WTC11 (cell line): Measurements from ENCODE around the gene USP10. TPM values are rescaled to one million over a fixed set of nuclear protein-coding genes. Genes with fewer than 3 reads are reported as not detected.

Source experiments
- ATAC-seq: fragments of 200-7000 bp; cut with Tn5 transposase; 2 replicates; pipeline ENCODE4 v1.10.0; 2021; ENCODE audit warnings: mild to moderate bottlenecking, moderate library complexity
- CTCF ChIA-PET: fragments of 300-600 bp; sonication (Branson Sonifier 250); formaldehyde crosslinking; loops from one replicate; lab custom pipeline; 2021; ENCODE audit warnings: antibody characterized with exemption; lab: Charles Lee
- POLR2A ChIA-PET: fragments of 350-600 bp; sonication (Branson Sonifier 250); formaldehyde crosslinking; loops from one replicate; lab custom pipeline; 2021; ENCODE audit warnings: antibody characterized with exemption; lab: Charles Lee
- DNase-seq: peaks from one replicate; pipeline ENCODE4 v3.0.0; 2021; ENCODE audit warnings: low spot score
- H3K27ac Mint-ChIP-seq: 2 replicates; pipeline ENCODE4 v1.8.0; 2021; ENCODE audit warnings: mixed read lengths
- H3K27me3 Mint-ChIP-seq: 2 replicates; pipeline ENCODE4 v1.8.0; 2021; ENCODE audit warnings: low read depth, mild to moderate bottlenecking, moderate library complexity, mixed read lengths
- H3K36me3 Mint-ChIP-seq: 2 replicates; pipeline ENCODE4 v1.8.0; 2021; ENCODE audit warnings: mixed read lengths
- H3K4me1 Mint-ChIP-seq: 2 replicates; pipeline ENCODE4 v1.8.0; 2022; ENCODE audit warnings: mixed read lengths
- H3K4me3 Mint-ChIP-seq: 2 replicates; pipeline ENCODE4 v1.8.0; 2021; ENCODE audit warnings: mild to moderate bottlenecking, moderate library complexity, mixed read lengths
- H3K9me3 Mint-ChIP-seq: 2 replicates; pipeline ENCODE4 v1.8.0; 2021; ENCODE audit warnings: mixed read lengths
- CBFB ChIP-seq: sonication (generic); formaldehyde crosslinking; IDR thresholded peaks from 2 replicates; pipeline ENCODE4 v1.8.1; 2022; ENCODE audit warnings: mild to moderate bottlenecking, low read depth, missing genetic modification reagents
- CREB1 ChIP-seq: sonication (generic); formaldehyde crosslinking; IDR thresholded peaks from 2 replicates; pipeline ENCODE4 v1.8.0; 2023; ENCODE audit warnings: mild to moderate bottlenecking, missing genetic modification reagents
- GABPB1 ChIP-seq: sonication (generic); formaldehyde crosslinking; IDR thresholded peaks from 2 replicates; pipeline ENCODE4 v1.8.1; 2023; ENCODE audit warnings: mild to moderate bottlenecking, missing genetic modification reagents
- IRF2 ChIP-seq: sonication (generic); formaldehyde crosslinking; IDR thresholded peaks from 2 replicates; pipeline ENCODE4 v1.8.0; 2022; ENCODE audit warnings: low read depth, missing genetic modification reagents, borderline replicate concordance
- JAZF1 ChIP-seq: fragments of 250-450 bp; sonication (Bioruptor Pico); IDR thresholded peaks from 2 replicates; pipeline ENCODE4 v1.9.0; 2021; ENCODE audit warnings: moderate library complexity, mild to moderate bottlenecking, inconsistent platforms
- MYBL2 ChIP-seq: sonication (generic); formaldehyde crosslinking; IDR thresholded peaks from 2 replicates; pipeline ENCODE4 v1.8.1; 2023; ENCODE audit warnings: mild to moderate bottlenecking, moderate library complexity, missing genetic modification reagents
- OVOL2 ChIP-seq: fragments of 250-450 bp; sonication (Bioruptor Pico); IDR thresholded peaks from 2 replicates; pipeline ENCODE4 v1.9.0; 2021; ENCODE audit warnings: mild to moderate bottlenecking, borderline replicate concordance
- RELA ChIP-seq: sonication (generic); formaldehyde crosslinking; IDR thresholded peaks from 2 replicates; pipeline ENCODE4 v1.8.1; 2022; ENCODE audit warnings: missing genetic modification reagents, mild to moderate bottlenecking, borderline replicate concordance
- SMAD3 ChIP-seq: sonication (generic); formaldehyde crosslinking; IDR thresholded peaks from 2 replicates; pipeline ENCODE4 v1.8.0; 2022; ENCODE audit warnings: missing genetic modification reagents, mild to moderate bottlenecking, borderline replicate concordance
- TP53 ChIP-seq: sonication (generic); formaldehyde crosslinking; IDR thresholded peaks from 2 replicates; pipeline ENCODE4 v1.8.1; 2023; ENCODE audit warnings: mild to moderate bottlenecking, missing genetic modification reagents
- ZNF263 ChIP-seq: sonication (generic); formaldehyde crosslinking; IDR thresholded peaks from 2 replicates; pipeline ENCODE4 v1.8.1; 2022; ENCODE audit warnings: low read depth, mild to moderate bottlenecking, moderate library complexity, missing genetic modification reagents
- ZNF317 ChIP-seq: sonication (generic); formaldehyde crosslinking; IDR thresholded peaks from 2 replicates; pipeline ENCODE4 v1.8.1; 2023; ENCODE audit warnings: low read depth, mild to moderate bottlenecking, moderate library complexity, missing genetic modification reagents, borderline replicate concordance
- total RNA-seq: library from RNA; stranded (reverse); gene quantifications from 3 replicates; pipeline ENCODE4 v1.2.3, GENCODE V29; 2021
- TF ChIP-seq, protein P1 (sequence below): sonication (generic); formaldehyde crosslinking; IDR thresholded peaks from 2 replicates; pipeline ENCODE4 v1.8.1; 2022; ENCODE audit warnings: mild to moderate bottlenecking, moderate library complexity, missing genetic modification reagents
- TF ChIP-seq, protein P2 (sequence below): sonication (generic); formaldehyde crosslinking; IDR thresholded peaks from 2 replicates; pipeline ENCODE4 v1.8.0; 2022; ENCODE audit warnings: missing genetic modification reagents
- TF ChIP-seq, protein P3 (sequence below): fragments of 250-450 bp; sonication (Bioruptor Pico); IDR thresholded peaks from 2 replicates; pipeline ENCODE4 v2.1.2; 2022; ENCODE audit warnings: mild to moderate bottlenecking, moderate library complexity
- TF ChIP-seq, protein P4 (sequence below): sonication (generic); formaldehyde crosslinking; IDR thresholded peaks from 2 replicates; pipeline ENCODE4 v1.8.0; 2022; ENCODE audit warnings: mild to moderate bottlenecking, missing genetic modification reagents
- TF ChIP-seq, protein P5 (sequence below): sonication (generic); formaldehyde crosslinking; IDR thresholded peaks from 2 replicates; pipeline ENCODE4 v1.8.1; 2023; ENCODE audit warnings: mild to moderate bottlenecking, missing genetic modification reagents

Gene USP10
- total RNA-seq, 1 experiment from 2014 or later = 138 TPM

DNA sequence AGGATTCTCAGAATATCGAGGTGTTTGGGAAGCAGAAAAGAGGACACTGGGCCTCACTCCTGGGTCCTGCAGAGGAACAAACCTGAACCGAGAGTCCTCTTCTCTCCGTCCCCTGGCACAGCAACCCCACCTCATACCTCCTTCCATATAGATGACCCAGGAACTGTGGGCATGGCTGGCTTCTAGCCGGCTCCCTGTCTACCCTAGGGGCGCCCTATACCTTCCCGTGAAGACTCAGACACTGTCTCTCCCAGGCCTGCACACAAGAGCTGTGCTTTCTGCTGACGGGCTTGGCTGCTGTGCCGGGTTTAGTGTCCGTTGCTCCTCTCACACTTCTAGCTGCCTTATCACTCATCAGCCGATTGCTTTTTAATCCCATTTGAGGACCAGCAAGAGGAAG lies 73.5 kb downstream of the USP10 start (continued):
- no peak for TF ChIP-seq JAZF1 (CRISPR knock-in tag)
- no peak for TF ChIP-seq IRF2 (CRISPR knock-in tag)
- TF ChIP-seq CREB1 = no peak
- TF ChIP-seq, all 79 proteins: peak for 0

DNA sequence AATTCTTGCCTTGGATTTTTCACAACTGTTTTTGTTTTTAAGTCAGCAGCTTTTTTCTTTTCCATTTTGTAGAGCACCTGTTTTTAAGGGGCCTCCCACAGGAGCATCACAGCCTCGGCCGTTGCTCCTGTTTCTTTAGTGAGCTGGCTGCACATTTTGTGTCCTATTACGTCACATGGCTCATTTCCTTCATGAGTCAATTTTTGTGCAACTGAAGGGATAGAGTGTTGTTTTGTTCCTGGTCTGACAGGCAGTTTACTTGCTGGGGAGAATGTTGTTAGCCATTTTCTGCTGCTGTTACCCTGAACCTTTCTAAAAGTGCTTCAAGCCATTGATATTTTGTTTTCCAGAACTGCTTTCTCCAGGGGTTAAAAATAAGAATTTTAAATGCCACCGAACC lies 75.0 kb downstream of the USP10 start:
- H3K36me3 Mint-ChIP-seq = peaks cover 73% of the 10 kb centered on the region
- no peak overlapping the region for H3K4me3 Mint-ChIP-seq
- ATAC-seq = no peak
- H3K4me1 Mint-ChIP-seq = no peaks in the 10 kb centered on the region
- ChIA-PET CTCF (no interaction called here), POLR2A (no interaction called here)
- no peaks in the 10 kb centered on the region for H3K27me3 Mint-ChIP-seq
- TF ChIP-seq, protein P1, sequence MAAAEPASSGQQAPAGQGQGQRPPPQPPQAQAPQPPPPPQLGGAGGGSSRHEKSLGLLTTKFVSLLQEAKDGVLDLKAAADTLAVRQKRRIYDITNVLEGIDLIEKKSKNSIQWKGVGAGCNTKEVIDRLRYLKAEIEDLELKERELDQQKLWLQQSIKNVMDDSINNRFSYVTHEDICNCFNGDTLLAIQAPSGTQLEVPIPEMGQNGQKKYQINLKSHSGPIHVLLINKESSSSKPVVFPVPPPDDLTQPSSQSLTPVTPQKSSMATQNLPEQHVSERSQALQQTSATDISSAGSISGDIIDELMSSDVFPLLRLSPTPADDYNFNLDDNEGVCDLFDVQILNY = no peak
- TF ChIP-seq RELA (CRISPR knock-in tag) = no peak
- no peak for TF ChIP-seq TP53 (CRISPR knock-in tag)
- TF ChIP-seq ZNF317 (CRISPR knock-in tag) = no peak
- no peak for TF ChIP-seq ZNF263 (CRISPR knock-in tag)
- TF ChIP-seq, protein P2, sequence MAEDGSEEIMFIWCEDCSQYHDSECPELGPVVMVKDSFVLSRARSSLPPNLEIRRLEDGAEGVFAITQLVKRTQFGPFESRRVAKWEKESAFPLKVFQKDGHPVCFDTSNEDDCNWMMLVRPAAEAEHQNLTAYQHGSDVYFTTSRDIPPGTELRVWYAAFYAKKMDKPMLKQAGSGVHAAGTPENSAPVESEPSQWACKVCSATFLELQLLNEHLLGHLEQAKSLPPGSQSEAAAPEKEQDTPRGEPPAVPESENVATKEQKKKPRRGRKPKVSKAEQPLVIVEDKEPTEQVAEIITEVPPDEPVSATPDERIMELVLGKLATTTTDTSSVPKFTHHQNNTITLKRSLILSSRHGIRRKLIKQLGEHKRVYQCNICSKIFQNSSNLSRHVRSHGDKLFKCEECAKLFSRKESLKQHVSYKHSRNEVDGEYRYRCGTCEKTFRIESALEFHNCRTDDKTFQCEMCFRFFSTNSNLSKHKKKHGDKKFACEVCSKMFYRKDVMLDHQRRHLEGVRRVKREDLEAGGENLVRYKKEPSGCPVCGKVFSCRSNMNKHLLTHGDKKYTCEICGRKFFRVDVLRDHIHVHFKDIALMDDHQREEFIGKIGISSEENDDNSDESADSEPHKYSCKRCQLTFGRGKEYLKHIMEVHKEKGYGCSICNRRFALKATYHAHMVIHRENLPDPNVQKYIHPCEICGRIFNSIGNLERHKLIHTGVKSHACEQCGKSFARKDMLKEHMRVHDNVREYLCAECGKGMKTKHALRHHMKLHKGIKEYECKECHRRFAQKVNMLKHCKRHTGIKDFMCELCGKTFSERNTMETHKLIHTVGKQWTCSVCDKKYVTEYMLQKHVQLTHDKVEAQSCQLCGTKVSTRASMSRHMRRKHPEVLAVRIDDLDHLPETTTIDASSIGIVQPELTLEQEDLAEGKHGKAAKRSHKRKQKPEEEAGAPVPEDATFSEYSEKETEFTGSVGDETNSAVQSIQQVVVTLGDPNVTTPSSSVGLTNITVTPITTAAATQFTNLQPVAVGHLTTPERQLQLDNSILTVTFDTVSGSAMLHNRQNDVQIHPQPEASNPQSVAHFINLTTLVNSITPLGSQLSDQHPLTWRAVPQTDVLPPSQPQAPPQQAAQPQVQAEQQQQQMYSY (CRISPR knock-in tag) = no peak
- no peak for TF ChIP-seq GABPB1 (CRISPR knock-in tag)
- TF ChIP-seq, protein P3, sequence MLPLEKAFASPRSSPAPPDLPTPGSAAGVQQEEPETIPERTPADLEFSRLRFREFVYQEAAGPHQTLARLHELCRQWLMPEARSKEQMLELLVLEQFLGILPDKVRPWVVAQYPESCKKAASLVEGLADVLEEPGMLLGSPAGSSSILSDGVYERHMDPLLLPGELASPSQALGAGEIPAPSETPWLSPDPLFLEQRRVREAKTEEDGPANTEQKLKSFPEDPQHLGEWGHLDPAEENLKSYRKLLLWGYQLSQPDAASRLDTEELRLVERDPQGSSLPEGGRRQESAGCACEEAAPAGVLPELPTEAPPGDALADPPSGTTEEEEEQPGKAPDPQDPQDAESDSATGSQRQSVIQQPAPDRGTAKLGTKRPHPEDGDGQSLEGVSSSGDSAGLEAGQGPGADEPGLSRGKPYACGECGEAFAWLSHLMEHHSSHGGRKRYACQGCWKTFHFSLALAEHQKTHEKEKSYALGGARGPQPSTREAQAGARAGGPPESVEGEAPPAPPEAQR = no peak
- DNase-seq = no peak
- peaks cover 2% of the 10 kb centered on the region for H3K9me3 Mint-ChIP-seq
- 0 out of 2 replicates have a peak overlapping the region, but pooled peaks have one; percentile 30 for H3K27ac Mint-ChIP-seq

DNA sequence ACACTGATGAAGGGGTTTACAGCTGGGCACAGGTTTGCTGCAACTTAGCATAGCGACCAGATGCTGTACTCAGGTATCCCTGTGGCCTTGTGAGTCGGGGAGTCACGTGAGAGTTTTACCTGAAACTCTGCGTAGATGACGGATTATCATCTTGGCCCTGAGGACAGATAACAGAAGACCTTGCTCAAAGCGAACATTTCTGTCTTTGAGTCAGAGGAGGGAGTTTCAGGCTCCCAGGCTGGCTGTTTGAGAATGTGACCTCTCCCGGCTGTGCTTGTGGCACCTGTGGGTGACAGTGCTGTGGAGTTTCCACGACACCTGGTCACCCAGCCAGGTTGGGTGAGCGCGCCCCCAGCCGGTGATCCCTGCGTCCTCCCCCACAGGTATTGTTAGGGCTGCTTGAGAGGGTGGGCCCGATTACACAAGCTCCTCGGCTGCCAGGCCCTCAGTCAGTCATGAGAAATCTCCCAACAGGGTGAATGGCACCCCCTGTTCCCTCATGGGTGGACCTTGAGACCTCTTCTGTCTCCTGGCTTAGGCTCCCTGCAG lies 75.5 kb downstream of the USP10 start:
- Mint-ChIP-seq H3K36me3 (peaks cover 75% of the 10 kb centered on the region), H3K4me3 (no peak overlapping the region), H3K27ac (peak overlapping the region; percentile 12), H3K4me1 (no peaks in the 10 kb centered on the region)
- CTCF ChIA-PET = no interaction called here
- DNase-seq = no peak
- TF ChIP-seq CBFB (CRISPR knock-in tag) = no peak
- TF ChIP-seq, all 79 proteins: peak for 0
- POLR2A ChIA-PET = no interaction called here
- no peaks in the 10 kb centered on the region for H3K27me3 Mint-ChIP-seq
- peaks cover 7% of the 10 kb centered on the region for H3K9me3 Mint-ChIP-seq
- ATAC-seq = no peak

DNA sequence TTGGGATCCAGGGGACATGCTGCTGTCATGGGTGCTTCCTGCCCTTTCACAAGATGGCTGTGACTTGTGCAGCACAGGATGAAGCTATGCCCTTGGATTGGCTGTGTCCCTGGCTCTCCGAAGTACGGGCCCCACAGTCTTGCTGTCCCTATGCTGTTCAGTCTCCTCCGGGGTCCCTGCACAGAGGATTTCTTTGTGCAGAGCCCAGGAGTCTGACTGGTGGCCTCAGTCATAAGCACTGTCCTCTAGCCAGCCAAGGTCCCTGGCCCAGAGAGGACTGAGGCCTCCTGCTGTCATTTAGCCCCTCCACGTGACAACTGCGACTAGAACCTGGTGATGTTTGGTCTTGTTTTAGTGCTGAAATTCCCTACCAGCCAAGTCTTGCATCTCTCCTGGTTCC lies 77.6 kb downstream of the USP10 start:
- H3K36me3 Mint-ChIP-seq = peaks cover 67% of the 10 kb centered on the region

More for the DNA sequence above, 77.6 kb downstream of the USP10 start:
- CTCF ChIA-PET = no interaction called here
- H3K4me3 Mint-ChIP-seq = no peak overlapping the region
- ATAC-seq = no peak
- no peak for TF ChIP-seq JAZF1 (CRISPR knock-in tag)
- TF ChIP-seq, protein P2 (CRISPR knock-in tag) = no peak
- TF ChIP-seq, protein P4, sequence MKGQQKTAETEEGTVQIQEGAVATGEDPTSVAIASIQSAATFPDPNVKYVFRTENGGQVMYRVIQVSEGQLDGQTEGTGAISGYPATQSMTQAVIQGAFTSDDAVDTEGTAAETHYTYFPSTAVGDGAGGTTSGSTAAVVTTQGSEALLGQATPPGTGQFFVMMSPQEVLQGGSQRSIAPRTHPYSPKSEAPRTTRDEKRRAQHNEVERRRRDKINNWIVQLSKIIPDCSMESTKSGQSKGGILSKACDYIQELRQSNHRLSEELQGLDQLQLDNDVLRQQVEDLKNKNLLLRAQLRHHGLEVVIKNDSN (CRISPR knock-in tag) = no peak
- TF ChIP-seq CBFB (CRISPR knock-in tag) = no peak
- TF ChIP-seq SMAD3 (CRISPR knock-in tag) = no peak
- no peak for TF ChIP-seq MYBL2 (CRISPR knock-in tag)
- TF ChIP-seq, protein P5, sequence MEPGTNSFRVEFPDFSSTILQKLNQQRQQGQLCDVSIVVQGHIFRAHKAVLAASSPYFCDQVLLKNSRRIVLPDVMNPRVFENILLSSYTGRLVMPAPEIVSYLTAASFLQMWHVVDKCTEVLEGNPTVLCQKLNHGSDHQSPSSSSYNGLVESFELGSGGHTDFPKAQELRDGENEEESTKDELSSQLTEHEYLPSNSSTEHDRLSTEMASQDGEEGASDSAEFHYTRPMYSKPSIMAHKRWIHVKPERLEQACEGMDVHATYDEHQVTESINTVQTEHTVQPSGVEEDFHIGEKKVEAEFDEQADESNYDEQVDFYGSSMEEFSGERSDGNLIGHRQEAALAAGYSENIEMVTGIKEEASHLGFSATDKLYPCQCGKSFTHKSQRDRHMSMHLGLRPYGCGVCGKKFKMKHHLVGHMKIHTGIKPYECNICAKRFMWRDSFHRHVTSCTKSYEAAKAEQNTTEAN (CRISPR knock-in tag) = no peak
- no peak for TF ChIP-seq OVOL2 (CRISPR knock-in tag)
- TF ChIP-seq, all 79 proteins: peak for 0
- Mint-ChIP-seq H3K27ac (no peak overlapping the region), H3K4me1 (no peaks in the 10 kb centered on the region), H3K27me3 (no peaks in the 10 kb centered on the region), H3K9me3 (peaks cover 10% of the 10 kb centered on the region)
- POLR2A ChIA-PET = no interaction called here
- DNase-seq = no peak
